ENCODE data around the gene TFG. TPM values are rescaled to one million over a fixed set of nuclear protein-coding genes. Genes with fewer than 3 reads are reported as not detected.

TFG gene
- total and polyA plus RNA-seq, 2 of the 4 experiments (the other 2 are of a cell fraction): 47.7 to 165 TPM

GRCh38 chr3:100695696-100696095 lies 13.6 kb upstream of the TFG start:
- Histone ChIP-seq H4K20me1 (ENCODE audit: insufficient read depth, low read length) (no peaks in the 10 kb centered on the region), H4K5ac (ENCODE audit: low read depth, low read length) (no peak overlapping the region), H3K36me3 (ENCODE audit: control insufficient read depth, insufficient read depth, low read length) (no peaks in the 10 kb centered on the region), H2BK15ac (ENCODE audit: low read depth, low read length) (no peak overlapping the region), H3K9me1 (ENCODE audit: insufficient read depth, low read length) (no peaks in the 10 kb centered on the region), H2BK120ac (ENCODE audit: low read depth, low read length) (no peak overlapping the region), H2BK20ac (ENCODE audit: low read depth, low read length) (no peak overlapping the region), H3K27me3 (ENCODE audit: control insufficient read depth, insufficient read depth, low read length) (peaks cover 31% of the 10 kb centered on the region), H3K56ac (ENCODE audit: extremely low read depth, insufficient read depth, low read length) (no peak overlapping the region), H3K27ac (ENCODE audit: insufficient read depth, low read length) (no peak overlapping the region), H3K18ac (ENCODE audit: low read depth, low read length) (no peak overlapping the region), H2BK5ac (ENCODE audit: low read depth, low read length, poor library complexity, severe bottlenecking) (no peak overlapping the region), H3K9ac (ENCODE audit: low read depth, low read length) (no peak overlapping the region), H3K14ac (replicated peaks; ENCODE audit: low read depth, low read length) (no peak overlapping the region), H3K79me1 (ENCODE audit: low read depth in 1 of 2, low read length in 2 of 2) (no peaks in the 10 kb centered on the region), H4K91ac (ENCODE audit: insufficient read depth, low read depth, low read length) (no peak overlapping the region), H3K4me3 (ENCODE audit: insufficient read depth, low read depth, low read length) (no peak overlapping the region), H2AK5ac (ENCODE audit: low read depth, low read length) (no peak overlapping the region), H3K4me1 (ENCODE audit: control insufficient read depth, insufficient read depth, low read length) (no peaks in the 10 kb centered on the region), H3K9me3 (ENCODE audit: control insufficient read depth, insufficient read depth, low read length) (0 out of 2 replicates have a peak, but pooled peaks cover 2% of the 10 kb centered on the region), H2AFZ (replicated peaks; ENCODE audit: low read length, poor library complexity) (no peak overlapping the region), H2AK9ac (replicated peaks; ENCODE audit: low read depth, low read length, poor library complexity) (no peak overlapping the region), H3K23ac (ENCODE audit: low read depth, low read length) (no peak overlapping the region), H3K4me2 (ENCODE audit: low read depth, low read length) (no peak overlapping the region), H4K8ac (ENCODE audit: low read depth in 2 of 2, low read length in 2 of 2) (no peak overlapping the region), H3K4ac (ENCODE audit: low read depth, low read length) (no peak overlapping the region)
- 0% methylated on average over 2 of the region's 2 CpGs; no CpG with 5 or more reads in 1 of the 2 experiments for WGBS, 2 experiments (ENCODE audit: extremely low coverage in 2 of 2, insufficient read length in 1 of 2)
- dilution Hi-C loops (cut with HindIII; ENCODE audit: low sequenced_read_pairs, unreplicated experiment) (no loop called here), intact Hi-C loops (cut with micrococcal nuclease) (no loop called here), in situ Hi-C loops (cut with MboI; ENCODE audit: low sequenced_read_pairs) (no loop called here)
- no TSS peak for BruUV-seq (replicated peaks)
- TF ChIP-seq FOS (IDR thresholded peaks at IDR 0.05; ENCODE audit: low read depth, low read length): no peak
- no peak for TF ChIP-seq RAD21 (IDR thresholded peaks at IDR 0.05; ENCODE audit: low read length)
- TF ChIP-seq USF2 (IDR thresholded peaks at IDR 0.05; ENCODE audit: low read depth, low read length): no peak
- no peak for ATAC-seq (ENCODE audit: low read depth)
- no peak for DNase-seq
- ChIA-PET CTCF (no interaction called here), POLR2A (ENCODE audit: unreplicated experiment) (no interaction called here)

All from IMR-90 (cell line).